ENCODE results near the gene THSD4.

Gene THSD4

GRCh38 chr15:71808311-71809020 is 693.2 kb downstream of the THSD4 start:
- DNase-seq, result no peak

- no peak for DNase-seq
These were observed 694.1 kb downstream of the THSD4 start for GRCh38 chr15:71809346-71809745.

GRCh38 chr15:71810256-71811035 is 695.2 kb downstream of the THSD4 start, which contains the start of gene NR2E3:
Gene NR2E3, plus strand, starts transcription at chr15:71810554. Its CDS starts 190 bp downstream, at chr15:71810744.
- no peak for DNase-seq

GRCh38 chr15:71811036-71811736 is 695.9 kb downstream of the THSD4 start:
- DNase-seq, result no peak

GRCh38 chr15:71811752-71812735 is 696.8 kb downstream of the THSD4 start:
- DNase-seq, result no peak

GRCh38 chr15:71812966-71813722 is 697.9 kb downstream of the THSD4 start:
- DNase-seq, result no peak

- no peak for DNase-seq
These were observed 698.6 kb downstream of the THSD4 start for GRCh38 chr15:71813723-71814470.

GRCh38 chr15:71815301-71815700 is 700.0 kb downstream of the THSD4 start:
- no peak for DNase-seq

GRCh38 chr15:71817351-71817750 is 702.1 kb downstream of the THSD4 start:
- no peak for DNase-seq

GRCh38 chr15:71820127-71820526 is 704.9 kb downstream of the THSD4 start:
- no peak for DNase-seq

- DNase-seq, result no peak
These were observed 706.4 kb downstream of the THSD4 start for GRCh38 chr15:71821547-71822129.

- no peak for DNase-seq
These were observed 707.8 kb downstream of the THSD4 start for GRCh38 chr15:71822890-71823630.

GRCh38 chr15:71823801-71824200 is 708.5 kb downstream of the THSD4 start:
- no peak for DNase-seq

GRCh38 chr15:71825021-71825730 is 709.9 kb downstream of the THSD4 start:
- DNase-seq, result no peak

GRCh38 chr15:71826196-71826595 is 710.9 kb downstream of the THSD4 start:
- no peak for DNase-seq

GRCh38 chr15:71830981-71831380 is 715.7 kb downstream of the THSD4 start:
- no peak for DNase-seq
